HEK293 (cell line): ENCODE measurements around the gene LRRK1.

ENCODE experiments used
- CTCF ChIP-seq: fragments of 450-650 bp; formaldehyde crosslinking; IDR thresholded peaks from 2 replicates; pipeline ENCODE4 v1.5.1; 2016; ENCODE audit warnings: missing biosample characterization, missing genetic modification characterization
- EGR2 ChIP-seq: fragments of 450-650 bp; formaldehyde crosslinking; IDR thresholded peaks from 2 replicates; pipeline ENCODE4 v1.5.1; 2016; ENCODE audit warnings: low read depth, missing biosample characterization, missing genetic modification characterization
- REST ChIP-seq: fragments of 450-650 bp; formaldehyde crosslinking; IDR thresholded peaks from 2 replicates; pipeline ENCODE4 v1.5.1; 2016; ENCODE audit warnings: missing biosample characterization, missing genetic modification characterization
- TSHZ1 ChIP-seq: fragments of 450-650 bp; formaldehyde crosslinking; IDR thresholded peaks from 2 replicates; pipeline ENCODE4 v1.5.1; 2016; ENCODE audit warnings: missing biosample characterization, missing genetic modification characterization, borderline replicate concordance
- YY1 ChIP-seq: fragments of 450-650 bp; formaldehyde crosslinking; IDR thresholded peaks from 2 replicates; pipeline ENCODE4 v1.5.1; 2018; ENCODE audit warnings: missing biosample characterization, missing genetic modification characterization
- ZBTB1 ChIP-seq: fragments of 450-650 bp; formaldehyde crosslinking; IDR thresholded peaks from 2 replicates; pipeline ENCODE4 v1.5.1; 2016; ENCODE audit warnings: missing biosample characterization, missing genetic modification characterization
- ZBTB48 ChIP-seq: fragments of 450-650 bp; formaldehyde crosslinking; IDR thresholded peaks from 2 replicates; pipeline ENCODE4 v1.5.1; 2016; ENCODE audit warnings: missing biosample characterization, missing genetic modification characterization
- ZFP41 ChIP-seq: fragments of 450-650 bp; formaldehyde crosslinking; IDR thresholded peaks from 2 replicates; pipeline ENCODE4 v1.5.1; 2016; ENCODE audit warnings: missing biosample characterization, missing genetic modification characterization, borderline replicate concordance
- ZNF184 ChIP-seq: fragments of 450-650 bp; IDR thresholded peaks from 2 replicates; pipeline ENCODE4 v1.5.1; 2018; ENCODE audit warnings: missing biosample characterization, mild to moderate bottlenecking, missing genetic modification characterization
- ZNF24 ChIP-seq: fragments of 450-650 bp; formaldehyde crosslinking; IDR thresholded peaks from 2 replicates; pipeline ENCODE4 v1.5.1; 2016; ENCODE audit warnings: missing biosample characterization, missing genetic modification characterization
- ZNF416 ChIP-seq: fragments of 450-650 bp; formaldehyde crosslinking; IDR thresholded peaks from 2 replicates; pipeline ENCODE4 v1.5.1; 2016; ENCODE audit warnings: missing biosample characterization, missing genetic modification characterization
- ZNF670 ChIP-seq: fragments of 450-650 bp; formaldehyde crosslinking; IDR thresholded peaks from 2 replicates; pipeline ENCODE4 v1.5.1; 2016; ENCODE audit warnings: missing biosample characterization, missing genetic modification characterization, low read depth
- ZNF76 ChIP-seq: fragments of 450-650 bp; formaldehyde crosslinking; IDR thresholded peaks from 2 replicates; pipeline ENCODE4; 2016; ENCODE audit warnings: low read depth, missing biosample characterization, missing genetic modification characterization, borderline replicate concordance
- ZNF776 ChIP-seq: fragments of 450-650 bp; formaldehyde crosslinking; IDR thresholded peaks from 2 replicates; pipeline ENCODE4 v1.5.0; 2017; ENCODE audit warnings: missing biosample characterization, missing genetic modification characterization, borderline replicate concordance

- no peak for TF ChIP-seq ZNF184
- TF ChIP-seq CTCF (tag by site-specific recombination): no peak
- no peak for TF ChIP-seq ZBTB1 (tag by site-specific recombination)
- no peak for TF ChIP-seq ZNF670 (tag by site-specific recombination)
- no peak for TF ChIP-seq ZNF24 (tag by site-specific recombination)
- no peak for TF ChIP-seq ZNF776 (tag by site-specific recombination)
- no peak for TF ChIP-seq ZNF76
- TF ChIP-seq REST (tag by site-specific recombination): no peak
- TF ChIP-seq ZFP41 (tag by site-specific recombination): no peak
- no peak for TF ChIP-seq ZBTB48 (tag by site-specific recombination)
- TF ChIP-seq ZNF416 (tag by site-specific recombination): no peak
- TF ChIP-seq TSHZ1: no peak
- TF ChIP-seq YY1 (tag by site-specific recombination): no peak
- TF ChIP-seq EGR2 (tag by site-specific recombination): no peak
Measured at GRCh38 chr15:101016581-101016980, 97.4 kb downstream of the LRRK1 start.
